HepG2 (cell line): Measurements from ENCODE around the gene HNRNPF. TPM values are rescaled to one million over a fixed set of nuclear protein-coding genes. Genes with fewer than 3 reads are reported as not detected.

Experiments used
- ATAC-seq: fragments of 200-7000 bp; cut with Tn5 transposase; 3 replicates; pipeline ENCODE4 v1.9.1; 2020; ENCODE audit warnings: mild to moderate bottlenecking, moderate library complexity
- BruUV-seq: library from RNA; stranded (reverse); fragments of 400-500 nt; replicated peaks from 2 replicates; lab custom pipeline; 2021; lab: Mats Ljungman, UMichigan
- CTCF ChIA-PET: fragments of 300-600 bp; formaldehyde crosslinking; extraction: SDS; loops from one replicate; lab custom pipeline; 2021; ENCODE audit warnings: low total read pairs, inconsistent platforms, low intra/inter-chr PET ratio; lab: Yijun Ruan, JAX
- POLR2A ChIA-PET: fragments of 350-600 bp; sonication (Branson Sonifier 250); formaldehyde crosslinking; loops from one replicate; lab custom pipeline; 2020; ENCODE audit warnings: antibody characterized with exemption, inconsistent platforms; lab: Yijun Ruan, JAX
- DNase-seq: peaks from one replicate; pipeline ENCODE4 v3.0.0-alpha.2; 2015; ENCODE audit warnings: low spot score
- FAIRE-seq: peaks from 3 replicates; lab custom pipeline; 2011; peaks lifted over from hg19 to GRCh38; lab: Jason Lieb, UNC
- H2AFZ ChIP-seq: one replicate; pipeline ENCODE4 v1.6.1; 2011; ENCODE audit warnings: low read length, inconsistent platforms
- H3K27ac ChIP-seq: fragments of 300-600 bp; 3 replicates; pipeline ENCODE4 v1.8.0; 2011; ENCODE audit warnings: mixed run types, mild to moderate bottlenecking, mixed read lengths, low read length, inconsistent platforms; ENCODE audit not compliant: insufficient read depth; ENCODE audit errors: extremely low read length
- H3K27me3 ChIP-seq, 2 experiments: fragments of 200-600 bp in 1 of 2; 2 replicates in 1 of 2; 3 replicates in 1 of 2; pipeline versions ENCODE4 v1.6.0 to v1.8.0; 2011; ENCODE audit warnings: low read length in 2 of 2, mild to moderate bottlenecking in 2 of 2, moderate library complexity in 2 of 2, inconsistent platforms in 1 of 2; ENCODE audit not compliant: insufficient read depth in 2 of 2, control insufficient read depth in 1 of 2
- H3K36me3 ChIP-seq, 2 experiments: fragments of 200-600 bp in 1 of 2; replicated peaks in 1 of 2; 2 replicates in 1 of 2; 3 replicates in 1 of 2; pipeline versions ENCODE4 v1.5.1 to v1.8.0; 2011; ENCODE audit warnings: low read length in 2 of 2, inconsistent platforms in 1 of 2; ENCODE audit not compliant: insufficient read depth in 2 of 2, control insufficient read depth in 1 of 2
- H3K4me1 ChIP-seq: 2 replicates; pipeline ENCODE4 v1.5.1; 2012; ENCODE audit warnings: low read length, inconsistent platforms; ENCODE audit not compliant: insufficient read depth
- H3K4me2 ChIP-seq: 2 replicates; pipeline ENCODE4 v1.6.0; 2011; ENCODE audit warnings: low read depth, low read length, inconsistent platforms
- H3K4me3 ChIP-seq, 3 experiments: fragments of 200-600 bp in 1 of 3; sonication (generic), shearing (Covaris generic) in 1 of 3; replicated peaks in 1 of 3; 2 replicates each; pipeline ENCODE4 v1.5.1; 2011 to 2016; ENCODE audit warnings: low read length in 3 of 3, inconsistent platforms in 2 of 3, low read depth in 2 of 3, mild to moderate bottlenecking in 2 of 3, control low read depth in 1 of 3, mixed read lengths in 1 of 3; ENCODE audit not compliant: insufficient read depth in 1 of 3
- H3K79me2 ChIP-seq: one replicate; pipeline ENCODE4 v1.6.1; 2011; ENCODE audit warnings: low read length, inconsistent platforms; ENCODE audit not compliant: insufficient read depth
- H3K9ac ChIP-seq: 2 replicates; pipeline ENCODE4 v1.6.0; 2011; ENCODE audit warnings: mild to moderate bottlenecking, low read depth, low read length, inconsistent platforms; ENCODE audit not compliant: insufficient read depth
- H3K9me3 ChIP-seq: 2 replicates; pipeline ENCODE4 v1.5.1; 2012; ENCODE audit warnings: mild to moderate bottlenecking, low read length
- H4K20me1 ChIP-seq: 2 replicates; pipeline ENCODE4 v1.6.0; 2011; ENCODE audit warnings: inconsistent platforms, mild to moderate bottlenecking, low read length, moderate library complexity; ENCODE audit not compliant: insufficient read depth
- AHR ChIP-seq: IDR thresholded peaks from 2 replicates; pipeline ENCODE4 v1.6.1; 2018; ENCODE audit warnings: missing genetic modification reagents, missing compliant biosample characterization
- FOXO1 ChIP-seq: sonication (generic); formaldehyde crosslinking; IDR thresholded peaks from 2 replicates; pipeline ENCODE4 v1.4.0; 2020; ENCODE audit warnings: missing genetic modification reagents
- GABPA ChIP-seq, 2 experiments: IDR thresholded peaks; 2 replicates each; pipeline ENCODE4 v1.6.1; 2011 to 2016; ENCODE audit warnings: low read depth in 2 of 2, low read length in 1 of 2, missing biosample characterization in 1 of 2, missing genetic modification characterization in 1 of 2
- IRF2 ChIP-seq: IDR thresholded peaks from 2 replicates; pipeline ENCODE4 v1.6.1; 2018; ENCODE audit warnings: missing genetic modification reagents, missing compliant biosample characterization
- JUN ChIP-seq: sonication (generic); formaldehyde crosslinking; IDR thresholded peaks from 2 replicates; pipeline ENCODE4 v1.4.0; 2020; ENCODE audit warnings: mild to moderate bottlenecking, missing genetic modification reagents
- MIER3 ChIP-seq: IDR thresholded peaks from 2 replicates; pipeline ENCODE4 v1.6.1; 2016; ENCODE audit warnings: missing compliant biosample characterization, borderline replicate concordance
- SRY ChIP-seq: sonication (generic); formaldehyde crosslinking; IDR thresholded peaks from 2 replicates; pipeline ENCODE4 v1.8.0; 2022; ENCODE audit warnings: mild to moderate bottlenecking, missing genetic modification reagents
- TCF7 ChIP-seq: sonication (generic); IDR thresholded peaks from 2 replicates; pipeline ENCODE4 v1.6.1; 2016; ENCODE audit warnings: antibody characterized with exemption, low read depth
- THYN1 ChIP-seq: sonication (generic); formaldehyde crosslinking; IDR thresholded peaks from 2 replicates; pipeline ENCODE4 v1.8.1; 2023; ENCODE audit warnings: low read depth, mild to moderate bottlenecking, moderate library complexity, missing genetic modification reagents, borderline replicate concordance
- ZNF878 ChIP-seq: sonication (generic); formaldehyde crosslinking; IDR thresholded peaks from 2 replicates; pipeline ENCODE4 v1.8.1; 2023; ENCODE audit warnings: mild to moderate bottlenecking, missing genetic modification reagents, moderate library complexity
- WGBS: methylation state at CpG from one replicate; pipeline ENCODE4 v1.1.6; 2017; ENCODE audit warnings: low lambda C conversion rate; 5-methylcytosine and 5-hydroxymethylcytosine counted together
- in situ Hi-C: cut with HindIII; loops from 2 replicates; pipeline ENCODE4 v1.10.0; 2017; ENCODE audit warnings: low pct_unique_long_range_greater_than_20kb; ENCODE audit not compliant: extremely low pct_ligation_motif_present
- intact Hi-C: fragments of 100-400 bp; cut with micrococcal nuclease; formaldehyde crosslinking; loops from one replicate; pipeline ENCODE4 v1.10.0; 2022; ENCODE audit not compliant: unreplicated experiment
- polyA plus RNA-seq, 8 experiments: library from polyadenylated mRNA; depleted of rRNA in 3 of 8; stranded (reverse) in 7 of 8; unstranded in 1 of 8; fragments of >200 nt; fragmentation: Illumina TruSeq in 4 of 8; extraction: Trizol in 4 of 8; gene quantifications; 2 replicates each; pipeline versions ENCODE4 v1.2.1 to v1.2.3, GENCODE V29; 2011 to 2016; ENCODE audit warnings: low read depth in 4 of 8, missing spikeins in 1 of 8, mixed read lengths in 1 of 8; ENCODE audit not compliant: insufficient read depth in 1 of 8
- total RNA-seq, 5 experiments: library from RNA; depleted of rRNA; stranded (reverse); fragments of >200 nt; fragmentation: Illumina TruSeq; extraction: Trizol; gene quantifications; 2 replicates each; pipeline ENCODE4 v1.2.3, GENCODE V29; 2016; ENCODE audit warnings: low read depth in 1 of 5
- TF ChIP-seq, protein P1 (sequence below): sonication (generic); formaldehyde crosslinking; IDR thresholded peaks from 2 replicates; pipeline ENCODE4 v1.8.1; 2023; ENCODE audit warnings: mild to moderate bottlenecking, moderate library complexity, missing genetic modification reagents
- TF ChIP-seq, protein P2 (sequence below): IDR thresholded peaks from 2 replicates; pipeline ENCODE4 v1.4.0; 2020; ENCODE audit warnings: mild to moderate bottlenecking, missing genetic modification reagents

The HNRNPF gene
- total and polyA plus RNA-seq, 2 of the 13 experiments (the other 11 are each of a cell fraction or from before 2014, with no cell fraction given) = 166 to 308 TPM

DNA sequence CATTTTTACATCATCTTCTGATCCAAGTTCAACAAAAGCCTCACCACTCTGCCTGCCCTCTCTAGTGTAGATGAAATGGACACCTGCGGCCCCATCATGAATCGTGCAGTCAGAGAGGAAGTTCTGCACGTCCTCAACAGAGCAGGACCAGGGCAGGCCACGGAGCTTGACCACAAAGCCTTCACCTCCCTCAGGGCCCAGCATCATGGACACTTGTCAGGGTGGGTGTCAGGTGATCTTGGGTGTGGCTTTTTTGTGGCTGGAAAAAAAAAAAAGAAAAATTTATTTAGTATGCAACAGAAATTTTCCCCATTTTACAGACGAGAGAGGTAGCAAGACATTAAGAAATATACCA, 21.3 kb downstream of the HNRNPF start:
- H3K4me2 ChIP-seq = no peak overlapping the region
- DNase-seq (no peak), ATAC-seq (no peak), FAIRE-seq (no peak)
- intact Hi-C loops = no loop called here
- POLR2A ChIA-PET = no interaction called here
- H3K9me3 ChIP-seq = no peaks in the 10 kb centered on the region
- no peak overlapping the region for H3K9ac ChIP-seq
- no peaks in the 10 kb centered on the region for H3K27me3 ChIP-seq
- WGBS = 97% methylated on average over 5 of the region's 5 CpGs
- no TSS peak for BruUV-seq
- no peak for TF ChIP-seq GABPA (IDR thresholded peaks at IDR 0.05; ENCODE audit: low read depth, low read length)
- TF ChIP-seq GABPA (CRISPR knock-in tag; IDR thresholded peaks at IDR 0.05; ENCODE audit: low read depth) = no peak
- TF ChIP-seq, protein P1, sequence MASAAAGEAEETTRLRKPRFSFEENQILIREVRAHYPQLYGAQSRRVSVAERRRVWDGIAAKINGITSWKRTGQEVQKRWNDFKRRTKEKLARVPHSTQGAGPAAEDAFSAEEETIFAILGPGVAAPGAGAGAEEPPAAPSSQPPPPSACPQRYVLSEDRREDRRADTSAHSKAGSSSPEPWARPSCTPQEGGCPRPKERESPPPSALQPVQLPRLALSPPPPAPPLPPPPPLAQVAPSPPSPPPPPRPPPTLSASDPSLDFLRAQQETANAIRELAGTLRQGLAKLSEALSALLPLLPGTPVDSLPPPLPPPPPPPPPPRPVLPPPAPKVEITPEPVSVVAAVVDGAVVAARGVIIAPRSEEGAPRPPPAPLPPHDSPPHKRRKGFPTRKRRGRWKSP (CRISPR knock-in tag) = no peak
- no peak for TF ChIP-seq AHR (CRISPR knock-in tag)
- no peak for TF ChIP-seq THYN1 (CRISPR knock-in tag)
- TF ChIP-seq, protein P2, sequence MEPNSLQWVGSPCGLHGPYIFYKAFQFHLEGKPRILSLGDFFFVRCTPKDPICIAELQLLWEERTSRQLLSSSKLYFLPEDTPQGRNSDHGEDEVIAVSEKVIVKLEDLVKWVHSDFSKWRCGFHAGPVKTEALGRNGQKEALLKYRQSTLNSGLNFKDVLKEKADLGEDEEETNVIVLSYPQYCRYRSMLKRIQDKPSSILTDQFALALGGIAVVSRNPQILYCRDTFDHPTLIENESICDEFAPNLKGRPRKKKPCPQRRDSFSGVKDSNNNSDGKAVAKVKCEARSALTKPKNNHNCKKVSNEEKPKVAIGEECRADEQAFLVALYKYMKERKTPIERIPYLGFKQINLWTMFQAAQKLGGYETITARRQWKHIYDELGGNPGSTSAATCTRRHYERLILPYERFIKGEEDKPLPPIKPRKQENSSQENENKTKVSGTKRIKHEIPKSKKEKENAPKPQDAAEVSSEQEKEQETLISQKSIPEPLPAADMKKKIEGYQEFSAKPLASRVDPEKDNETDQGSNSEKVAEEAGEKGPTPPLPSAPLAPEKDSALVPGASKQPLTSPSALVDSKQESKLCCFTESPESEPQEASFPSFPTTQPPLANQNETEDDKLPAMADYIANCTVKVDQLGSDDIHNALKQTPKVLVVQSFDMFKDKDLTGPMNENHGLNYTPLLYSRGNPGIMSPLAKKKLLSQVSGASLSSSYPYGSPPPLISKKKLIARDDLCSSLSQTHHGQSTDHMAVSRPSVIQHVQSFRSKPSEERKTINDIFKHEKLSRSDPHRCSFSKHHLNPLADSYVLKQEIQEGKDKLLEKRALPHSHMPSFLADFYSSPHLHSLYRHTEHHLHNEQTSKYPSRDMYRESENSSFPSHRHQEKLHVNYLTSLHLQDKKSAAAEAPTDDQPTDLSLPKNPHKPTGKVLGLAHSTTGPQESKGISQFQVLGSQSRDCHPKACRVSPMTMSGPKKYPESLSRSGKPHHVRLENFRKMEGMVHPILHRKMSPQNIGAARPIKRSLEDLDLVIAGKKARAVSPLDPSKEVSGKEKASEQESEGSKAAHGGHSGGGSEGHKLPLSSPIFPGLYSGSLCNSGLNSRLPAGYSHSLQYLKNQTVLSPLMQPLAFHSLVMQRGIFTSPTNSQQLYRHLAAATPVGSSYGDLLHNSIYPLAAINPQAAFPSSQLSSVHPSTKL (CRISPR knock-in tag) = no peak
- TF ChIP-seq TCF7 = no peak
- TF ChIP-seq ZNF878 (CRISPR knock-in tag) = no peak
- no peak for TF ChIP-seq IRF2 (CRISPR knock-in tag)
- TF ChIP-seq FOXO1 (CRISPR knock-in tag) = no peak
- TF ChIP-seq JUN = no peak
- no peak for TF ChIP-seq MIER3
- TF ChIP-seq SRY (CRISPR knock-in tag) = no peak
- H3K36me3 ChIP-seq = peaks cover 25 to 64% of the 10 kb centered on the region in 2 experiments
- peaks cover 50% of the 10 kb centered on the region for H3K79me2 ChIP-seq
- H4K20me1 ChIP-seq = peaks cover 72% of the 10 kb centered on the region
- H2AFZ ChIP-seq = no peak overlapping the region
- H3K27ac ChIP-seq = no peak overlapping the region
- CTCF ChIA-PET = no interaction called here
- in situ Hi-C loops = no loop called here
- no peak overlapping the region for H3K4me3 ChIP-seq
- peaks cover 56% of the 10 kb centered on the region for H3K4me1 ChIP-seq
